H9 (cell line): ENCODE data around the gene BBX. TPM values are rescaled to one million over a fixed set of nuclear protein-coding genes. Genes with fewer than 3 reads are reported as not detected.

Source experiments
- DNase-seq: peaks from one replicate; pipeline ENCODE4 v3.0.0-alpha.2; 2017
- H2AFZ ChIP-seq: one replicate; pipeline ENCODE4 v1.6.1; 2013; ENCODE audit warnings: mild to moderate bottlenecking, low read length, control low read depth, moderate library complexity
- H2AK5ac ChIP-seq: 2 replicates; pipeline ENCODE4 v1.6.1; 2013; ENCODE audit warnings: low read length, control low read depth, mixed read lengths; ENCODE audit not compliant: insufficient read length
- H2BK120ac ChIP-seq: one replicate; pipeline ENCODE4 v1.6.1; 2013; ENCODE audit warnings: low read depth, mild to moderate bottlenecking, low read length, control low read depth, inconsistent platforms; ENCODE audit not compliant: poor library complexity, severe bottlenecking
- H2BK12ac ChIP-seq: 2 replicates; pipeline ENCODE4 v1.6.1; 2013; ENCODE audit warnings: low read length, control low read depth, mixed read lengths, low read depth; ENCODE audit not compliant: insufficient read length
- H2BK15ac ChIP-seq: 2 replicates; pipeline ENCODE4 v1.6.1; 2013; ENCODE audit warnings: low read depth, low read length, control low read depth
- H2BK20ac ChIP-seq: one replicate; pipeline ENCODE4 v1.6.1; 2013; ENCODE audit warnings: low read depth, mild to moderate bottlenecking, low read length, control low read depth, inconsistent platforms; ENCODE audit not compliant: poor library complexity, severe bottlenecking
- H2BK5ac ChIP-seq: 2 replicates; pipeline ENCODE4 v1.6.1; 2013; ENCODE audit warnings: low read length, control low read depth, mixed read lengths; ENCODE audit not compliant: insufficient read length
- H3K14ac ChIP-seq: 2 replicates; pipeline ENCODE4 v1.6.1; 2013; ENCODE audit warnings: low read length, control low read depth; ENCODE audit not compliant: insufficient read depth
- H3K18ac ChIP-seq: 2 replicates; pipeline ENCODE4 v1.6.1; 2013; ENCODE audit warnings: low read depth, mild to moderate bottlenecking, mixed read lengths, low read length, control low read depth; ENCODE audit not compliant: insufficient read length
- H3K23ac ChIP-seq: 2 replicates; pipeline ENCODE4 v1.6.1; 2013; ENCODE audit warnings: low read length, control low read depth, mixed read lengths, low read depth; ENCODE audit not compliant: insufficient read length
- H3K23me2 ChIP-seq: 2 replicates; pipeline ENCODE4 v1.6.1; 2013; ENCODE audit warnings: low read depth, mild to moderate bottlenecking, mixed read lengths, low read length, control low read depth; ENCODE audit not compliant: insufficient read length, poor library complexity, severe bottlenecking
- H3K27ac ChIP-seq: 2 replicates; pipeline ENCODE4 v1.5.1; 2013; ENCODE audit warnings: low read length, control low read depth, mixed read lengths, low read depth; ENCODE audit not compliant: insufficient read length
- H3K27me3 ChIP-seq: 2 replicates; pipeline ENCODE4 v1.6.1; 2013; ENCODE audit warnings: low read length, control low read depth, inconsistent platforms; ENCODE audit not compliant: insufficient read depth
- H3K4ac ChIP-seq: 2 replicates; pipeline ENCODE4 v1.6.1; 2013; ENCODE audit warnings: low read depth, mild to moderate bottlenecking, control low read depth, inconsistent platforms, low read length, moderate library complexity
- H3K4me1 ChIP-seq: 2 replicates; pipeline ENCODE4 v1.6.1; 2013; ENCODE audit warnings: low read length, control low read depth, inconsistent platforms; ENCODE audit not compliant: insufficient read depth
- H3K4me2 ChIP-seq: 2 replicates; pipeline ENCODE4 v1.6.1; 2013; ENCODE audit warnings: low read length, control low read depth, mixed read lengths; ENCODE audit not compliant: insufficient read length, insufficient read depth
- H3K56ac ChIP-seq: 2 replicates; pipeline ENCODE4 v1.6.1; 2013; ENCODE audit warnings: low read depth, mild to moderate bottlenecking, mixed read lengths, low read length, control low read depth; ENCODE audit not compliant: insufficient read length
- H3K79me1 ChIP-seq: 2 replicates; pipeline ENCODE4 v1.6.1; 2013; ENCODE audit warnings: low read depth, mild to moderate bottlenecking, moderate library complexity, low read length, control low read depth, inconsistent platforms; ENCODE audit not compliant: insufficient read depth, poor library complexity, severe bottlenecking
- H3K79me2 ChIP-seq: 2 replicates; pipeline ENCODE4 v1.6.1; 2013; ENCODE audit warnings: low read length, control low read depth, inconsistent platforms; ENCODE audit not compliant: insufficient read depth
- H3K9ac ChIP-seq: 2 replicates; pipeline ENCODE4 v1.6.1; 2013; ENCODE audit warnings: low read length, control low read depth, mixed read lengths; ENCODE audit not compliant: insufficient read length; ENCODE audit errors: extremely low read depth
- H3K9me3 ChIP-seq: one replicate; pipeline ENCODE4 v1.6.1; 2013; ENCODE audit warnings: low read depth, low read length, inconsistent platforms; ENCODE audit not compliant: control insufficient read depth
- H3T11ph ChIP-seq: one replicate; pipeline ENCODE4 v1.6.1; 2013; ENCODE audit warnings: mild to moderate bottlenecking, low read length, control low read depth, inconsistent platforms
- H4K20me1 ChIP-seq: one replicate; pipeline ENCODE4 v1.6.1; 2013; ENCODE audit not compliant: control insufficient read depth, insufficient read length, insufficient read depth
- H4K5ac ChIP-seq: 2 replicates; pipeline ENCODE4 v1.6.1; 2013; ENCODE audit warnings: low read depth, mild to moderate bottlenecking, mixed read lengths, low read length, control low read depth; ENCODE audit not compliant: insufficient read length
- H4K8ac ChIP-seq: replicated peaks from 2 replicates; pipeline ENCODE4 v1.6.1; 2013; ENCODE audit warnings: low read length, control low read depth, mixed read lengths, low read depth; ENCODE audit not compliant: insufficient read length
- H4K91ac ChIP-seq: 2 replicates; pipeline ENCODE4 v1.6.1; 2013; ENCODE audit warnings: low read depth, mild to moderate bottlenecking, moderate library complexity, mixed read lengths, low read length, control low read depth; ENCODE audit not compliant: insufficient read length
- H3K27ac Mint-ChIP-seq, 3 experiments: 2 replicates in 2 of 3; 3 replicates in 1 of 3; pipeline ENCODE4 v1.8.0; 2020 to 2021; ENCODE audit warnings: mixed read lengths in 3 of 3, mild to moderate bottlenecking in 1 of 3, moderate library complexity in 1 of 3
- H3K27me3 Mint-ChIP-seq: 2 replicates; pipeline ENCODE4 v1.8.0; 2021; ENCODE audit warnings: low read depth, mild to moderate bottlenecking, moderate library complexity, mixed read lengths
- H3K36me3 Mint-ChIP-seq, 3 experiments: 2 replicates in 2 of 3; 3 replicates in 1 of 3; pipeline ENCODE4 v1.8.0; 2020 to 2021; ENCODE audit warnings: low read depth in 3 of 3, mixed read lengths in 3 of 3; ENCODE audit not compliant: insufficient read depth in 1 of 3
- H3K4me1 Mint-ChIP-seq, 2 experiments: 2 replicates each; pipeline ENCODE4 v1.8.0; 2020; ENCODE audit warnings: mixed read lengths in 2 of 2
- H3K4me3 Mint-ChIP-seq, 2 experiments: 2 replicates in 1 of 2; 3 replicates in 1 of 2; pipeline ENCODE4 v1.8.0; 2020 to 2021; ENCODE audit warnings: mild to moderate bottlenecking in 2 of 2, mixed read lengths in 2 of 2, moderate library complexity in 1 of 2
- H3K9me3 Mint-ChIP-seq, 2 experiments: 2 replicates in 1 of 2; 3 replicates in 1 of 2; pipeline ENCODE4 v1.8.0; 2020; ENCODE audit warnings: mild to moderate bottlenecking in 2 of 2, mixed read lengths in 2 of 2, moderate library complexity in 1 of 2
- WGBS: extraction: QIAGEN DNeasy Blood & Tissue Kit; methylation state at CpG from one replicate; pipeline ENCODE4 v1.1.7; 2013; ENCODE audit warnings: missing lambda C conversion rate, low lambda C conversion rate, mixed read lengths; ENCODE audit not compliant: insufficient read length; ENCODE audit errors: extremely low coverage; 5-methylcytosine and 5-hydroxymethylcytosine counted together
- total RNA-seq: library from RNA; stranded (reverse); gene quantifications from 2 replicates; pipeline ENCODE4 v1.2.1, GENCODE V29; 2021
- TF ChIP-seq, protein P1 (sequence below): fragments of 200-600 bp; sonication (generic); conservative IDR thresholded peaks from 3 replicates; pipeline ENCODE4 v1.8.0; 2021; ENCODE audit warnings: antibody characterized with exemption, mild to moderate bottlenecking

BBX gene
- total RNA-seq, 1 experiment from 2014 or later: 34.8 TPM

DNA sequence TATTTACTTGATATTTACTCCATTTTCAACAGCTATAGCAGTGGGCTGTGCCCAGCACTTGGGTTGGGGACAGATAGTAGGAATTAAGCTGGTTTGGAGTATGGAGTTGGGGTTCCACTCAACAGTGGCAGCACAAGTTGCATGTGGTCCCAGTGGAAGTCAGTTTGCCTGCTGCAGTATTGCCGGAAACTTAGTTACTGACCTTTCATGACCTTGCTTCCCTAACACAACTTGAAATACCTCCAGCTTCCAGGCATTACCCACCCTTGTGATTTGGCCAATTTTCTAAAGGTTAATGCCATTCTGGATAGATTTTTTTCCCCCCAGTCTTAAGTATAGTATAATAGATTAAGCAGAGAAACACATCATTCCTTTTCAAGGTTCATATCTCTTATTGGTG lies 68.0 kb downstream of the BBX start:
- H3T11ph ChIP-seq: no peak overlapping the region
- no peak overlapping the region; a peak in 1 of 7 replicates for H3K27ac Mint-ChIP-seq
- no peak overlapping the region for H2BK20ac ChIP-seq
- H3K4me1 ChIP-seq: no peaks in the 10 kb centered on the region
- H2BK12ac ChIP-seq: no peak overlapping the region
- H3K9ac ChIP-seq: no peak overlapping the region
- no peaks in the 10 kb centered on the region; a peak in 1 of 7 replicates for H3K36me3 Mint-ChIP-seq
- no peak overlapping the region for H2BK15ac ChIP-seq
- H3K23me2 ChIP-seq: no peaks in the 10 kb centered on the region
- H4K91ac ChIP-seq: no peak overlapping the region
- no peaks in the 10 kb centered on the region for H4K20me1 ChIP-seq
- no peaks in the 10 kb centered on the region for H3K27me3 ChIP-seq
- H3K56ac ChIP-seq: no peak overlapping the region
- no peak overlapping the region for H2AK5ac ChIP-seq
- H4K8ac ChIP-seq: no peak overlapping the region
- H3K79me1 ChIP-seq: peaks cover 3% of the 10 kb centered on the region
- no peak overlapping the region for H3K23ac ChIP-seq
- no peak overlapping the region for H3K18ac ChIP-seq
- no peak overlapping the region for H3K4me2 ChIP-seq
- WGBS: no CpG with 5 or more reads among the region's 1 CpG
- no peaks in the 10 kb centered on the region for H3K27me3 Mint-ChIP-seq
- H2BK5ac ChIP-seq: no peak overlapping the region
- no peak overlapping the region for H3K27ac ChIP-seq
- H4K5ac ChIP-seq: no peak overlapping the region
- no peak overlapping the region for H2AFZ ChIP-seq
- no peak for DNase-seq
- no peak overlapping the region for H3K4ac ChIP-seq
- H3K79me2 ChIP-seq: no peaks in the 10 kb centered on the region
- H3K4me1 Mint-ChIP-seq: peaks cover 11 to 13% of the 10 kb centered on the region in 2 experiments
- no peak overlapping the region for H3K4me3 Mint-ChIP-seq
- H3K9me3 ChIP-seq: no peaks in the 10 kb centered on the region
- no peak overlapping the region for H2BK120ac ChIP-seq
- H3K9me3 Mint-ChIP-seq: no peaks in the 10 kb centered on the region
- H3K14ac ChIP-seq: no peak overlapping the region
- TF ChIP-seq, protein P1, sequence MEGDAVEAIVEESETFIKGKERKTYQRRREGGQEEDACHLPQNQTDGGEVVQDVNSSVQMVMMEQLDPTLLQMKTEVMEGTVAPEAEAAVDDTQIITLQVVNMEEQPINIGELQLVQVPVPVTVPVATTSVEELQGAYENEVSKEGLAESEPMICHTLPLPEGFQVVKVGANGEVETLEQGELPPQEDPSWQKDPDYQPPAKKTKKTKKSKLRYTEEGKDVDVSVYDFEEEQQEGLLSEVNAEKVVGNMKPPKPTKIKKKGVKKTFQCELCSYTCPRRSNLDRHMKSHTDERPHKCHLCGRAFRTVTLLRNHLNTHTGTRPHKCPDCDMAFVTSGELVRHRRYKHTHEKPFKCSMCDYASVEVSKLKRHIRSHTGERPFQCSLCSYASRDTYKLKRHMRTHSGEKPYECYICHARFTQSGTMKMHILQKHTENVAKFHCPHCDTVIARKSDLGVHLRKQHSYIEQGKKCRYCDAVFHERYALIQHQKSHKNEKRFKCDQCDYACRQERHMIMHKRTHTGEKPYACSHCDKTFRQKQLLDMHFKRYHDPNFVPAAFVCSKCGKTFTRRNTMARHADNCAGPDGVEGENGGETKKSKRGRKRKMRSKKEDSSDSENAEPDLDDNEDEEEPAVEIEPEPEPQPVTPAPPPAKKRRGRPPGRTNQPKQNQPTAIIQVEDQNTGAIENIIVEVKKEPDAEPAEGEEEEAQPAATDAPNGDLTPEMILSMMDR: no peak
